ENCODE results near the gene TCTN1.

GRCh38 chr12:110677982-110678381 lies 64.1 kb downstream of the TCTN1 start:
- TF ChIP-seq POLR2A (IDR thresholded peaks at IDR 0.05) (no peak), CTCF (IDR thresholded peaks at IDR 0.05) (no peak)

Measured in right lobe of liver (tissue), 4 donors.